Erythroblast (primary cell): ENCODE results near the gene AMDHD2.

Experiments
- GATA1 ChIP-seq: IDR thresholded peaks from 2 replicates; pipeline ENCODE4 v1.6.1; 2011; ENCODE audit warnings: low read depth, mild to moderate bottlenecking, control low read depth, low read length, moderate library complexity
- POLR2A ChIP-seq: IDR thresholded peaks from 2 replicates; pipeline ENCODE4 v1.6.1; 2011; ENCODE audit warnings: mild to moderate bottlenecking, low read length

- peak; percentile 45 for TF ChIP-seq POLR2A
- TF ChIP-seq GATA1, result no peak
These were observed 45.9 kb upstream of the AMDHD2 start for GRCh38 chr16:2473999-2474876.
